Transverse colon (tissue), 4 donors: Measurements from ENCODE around the gene DLGAP1.

Experiments used
- EP300 ChIP-seq: sonication (generic); formaldehyde crosslinking; IDR thresholded peaks from one replicate; pipeline ENCODE4 v1.6.1; 2017; ENCODE audit warnings: antibody characterized with exemption, low read depth
- POLR2A ChIP-seq: fragments of 450-650 bp; IDR thresholded peaks from one replicate; pipeline ENCODE4 v1.6.1; 2016; ENCODE audit warnings: antibody characterized with exemption, mild to moderate bottlenecking, moderate library complexity
- POLR2AphosphoS5 ChIP-seq, 3 donors: sonication (generic); formaldehyde crosslinking; IDR thresholded peaks; one replicate each; pipeline ENCODE4 v1.6.1; 2016; ENCODE audit warnings: antibody characterized with exemption in 3 of 3
- TF ChIP-seq, protein P1 (sequence below), 5 experiments: fragments of 200-600 bp in 3 of 5; fragments of 450-650 bp in 2 of 5; sonication (generic) in 3 of 5; IDR thresholded peaks; 1 replicate in 2 of 5; 2 replicates in 3 of 5; pipeline ENCODE4 v1.5.1; 2016 to 2017; ENCODE audit warnings: antibody characterized with exemption in 5 of 5, inconsistent platforms in 3 of 5, mild to moderate bottlenecking in 2 of 5, moderate library complexity in 1 of 5

- no peak for TF ChIP-seq POLR2A
- TF ChIP-seq, protein P1, sequence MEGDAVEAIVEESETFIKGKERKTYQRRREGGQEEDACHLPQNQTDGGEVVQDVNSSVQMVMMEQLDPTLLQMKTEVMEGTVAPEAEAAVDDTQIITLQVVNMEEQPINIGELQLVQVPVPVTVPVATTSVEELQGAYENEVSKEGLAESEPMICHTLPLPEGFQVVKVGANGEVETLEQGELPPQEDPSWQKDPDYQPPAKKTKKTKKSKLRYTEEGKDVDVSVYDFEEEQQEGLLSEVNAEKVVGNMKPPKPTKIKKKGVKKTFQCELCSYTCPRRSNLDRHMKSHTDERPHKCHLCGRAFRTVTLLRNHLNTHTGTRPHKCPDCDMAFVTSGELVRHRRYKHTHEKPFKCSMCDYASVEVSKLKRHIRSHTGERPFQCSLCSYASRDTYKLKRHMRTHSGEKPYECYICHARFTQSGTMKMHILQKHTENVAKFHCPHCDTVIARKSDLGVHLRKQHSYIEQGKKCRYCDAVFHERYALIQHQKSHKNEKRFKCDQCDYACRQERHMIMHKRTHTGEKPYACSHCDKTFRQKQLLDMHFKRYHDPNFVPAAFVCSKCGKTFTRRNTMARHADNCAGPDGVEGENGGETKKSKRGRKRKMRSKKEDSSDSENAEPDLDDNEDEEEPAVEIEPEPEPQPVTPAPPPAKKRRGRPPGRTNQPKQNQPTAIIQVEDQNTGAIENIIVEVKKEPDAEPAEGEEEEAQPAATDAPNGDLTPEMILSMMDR (IDR thresholded peaks at IDR 0.05) = no peak
- TF ChIP-seq POLR2AphosphoS5 (IDR thresholded peaks at IDR 0.05) = no peak
- no peak for TF ChIP-seq EP300
Observed at GRCh38 chr18:3799515-3799914, 655.6 kb downstream of the DLGAP1 start.
